Tibial artery (tissue), 4 donors: ENCODE results near the gene MAP3K8.
"Not testable (repeated sequence)": the region's sequence is repeated elsewhere in the genome, so short reads cannot be mapped to it uniquely, and the experiment has no call there.

ENCODE experiments used
- DNase-seq, 2 donors: peaks; one replicate each; pipeline ENCODE4 v3.0.0-alpha.2; 2019
- H3K27ac ChIP-seq, 2 donors: fragments of 200-600 bp; sonication (generic) in 1 of 2; 1 replicate in 1 of 2; 2 replicates in 1 of 2; pipeline ENCODE4 v1.5.1; 2018 to 2019; ENCODE audit warnings: mild to moderate bottlenecking in 1 of 2
- H3K27me3 ChIP-seq, 2 donors: fragments of 200-600 bp; sonication (generic) in 1 of 2; one replicate each; pipeline versions ENCODE4 v1.5.1 to v1.6.0; 2016 to 2019
- H3K36me3 ChIP-seq, 3 donors: fragments of 200-600 bp; sonication (generic) in 2 of 3; one replicate each; pipeline ENCODE4 v1.5.1; 2016 to 2019; ENCODE audit warnings: mild to moderate bottlenecking in 2 of 3
- H3K4me1 ChIP-seq, 4 donors: fragments of 200-600 bp; sonication (generic) in 2 of 4; 1 replicate in 3 of 4; 2 replicates in 1 of 4; pipeline ENCODE4 v1.5.1; 2016 to 2019
- H3K4me3 ChIP-seq, 2 donors: fragments of 200-600 bp; sonication (generic) in 1 of 2; 1 replicate in 1 of 2; 2 replicates in 1 of 2; pipeline ENCODE4 v1.5.1; 2018 to 2019; ENCODE audit warnings: mild to moderate bottlenecking in 2 of 2
- H3K9me3 ChIP-seq, 3 donors: fragments of 200-600 bp; sonication (generic) in 1 of 3; one replicate each; pipeline ENCODE4 v1.5.1; 2016 to 2019
- intact Hi-C: fragments of 100-400 bp; cut with DNase I; formaldehyde crosslinking; loops from one replicate; pipeline ENCODE4 v1.15.0; 2023; ENCODE audit warnings: low total_unique reads
- TF ChIP-seq, protein P1 (sequence below), 2 experiments: fragments of 200-600 bp in 1 of 2; fragments of 450-650 bp in 1 of 2; IDR thresholded peaks; one replicate each; pipeline ENCODE4 v1.5.1; 2017 to 2019; ENCODE audit warnings: antibody characterized with exemption in 2 of 2, mild to moderate bottlenecking in 1 of 2, moderate library complexity in 1 of 2

The MAP3K8 gene

DNA sequence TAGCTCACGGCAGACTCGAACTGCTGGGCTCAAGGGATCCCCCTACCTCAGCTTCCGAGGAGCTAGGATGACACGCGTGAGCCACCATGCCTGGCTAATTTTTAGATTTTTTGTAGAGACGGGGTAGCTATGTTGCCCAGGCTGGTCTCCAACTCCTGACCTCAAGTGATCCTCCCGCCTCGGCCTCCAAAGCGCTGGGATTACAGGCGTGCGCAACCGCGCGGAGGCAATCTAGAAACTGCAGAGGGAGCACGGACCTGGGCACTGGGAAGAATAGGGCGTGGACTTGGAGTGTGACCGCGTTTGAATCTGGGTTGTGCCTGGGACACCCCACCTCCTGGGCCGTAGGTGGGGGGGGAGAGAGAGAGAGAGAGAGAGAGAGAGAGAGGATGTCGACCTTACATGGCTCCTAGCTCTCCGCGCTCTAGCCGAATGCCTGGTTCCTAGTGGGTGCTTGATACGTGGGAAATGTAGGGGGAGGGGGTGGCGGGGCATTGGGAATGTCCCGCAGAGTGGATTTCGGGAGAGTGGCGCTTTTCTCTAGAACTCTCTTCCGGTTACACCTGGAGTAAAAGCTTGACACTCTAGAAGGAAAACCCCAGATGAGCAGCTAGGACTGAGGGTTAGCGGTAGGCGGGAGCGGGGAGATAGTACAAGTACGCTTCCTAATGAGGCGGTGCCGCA, 1.2 kb upstream of the MAP3K8 start:
- H3K27ac ChIP-seq: peak overlapping the region; percentile 97 to 98
- H3K4me1 ChIP-seq: peaks cover 0 to 47% (median 10%) of the 10 kb centered on the region in 4 donors
- intact Hi-C loops: no loop called here
- no peaks in the 10 kb centered on the region for H3K36me3 ChIP-seq
- peak overlapping the region; percentile 69 to 87 for H3K4me3 ChIP-seq
- TF ChIP-seq, protein P1, sequence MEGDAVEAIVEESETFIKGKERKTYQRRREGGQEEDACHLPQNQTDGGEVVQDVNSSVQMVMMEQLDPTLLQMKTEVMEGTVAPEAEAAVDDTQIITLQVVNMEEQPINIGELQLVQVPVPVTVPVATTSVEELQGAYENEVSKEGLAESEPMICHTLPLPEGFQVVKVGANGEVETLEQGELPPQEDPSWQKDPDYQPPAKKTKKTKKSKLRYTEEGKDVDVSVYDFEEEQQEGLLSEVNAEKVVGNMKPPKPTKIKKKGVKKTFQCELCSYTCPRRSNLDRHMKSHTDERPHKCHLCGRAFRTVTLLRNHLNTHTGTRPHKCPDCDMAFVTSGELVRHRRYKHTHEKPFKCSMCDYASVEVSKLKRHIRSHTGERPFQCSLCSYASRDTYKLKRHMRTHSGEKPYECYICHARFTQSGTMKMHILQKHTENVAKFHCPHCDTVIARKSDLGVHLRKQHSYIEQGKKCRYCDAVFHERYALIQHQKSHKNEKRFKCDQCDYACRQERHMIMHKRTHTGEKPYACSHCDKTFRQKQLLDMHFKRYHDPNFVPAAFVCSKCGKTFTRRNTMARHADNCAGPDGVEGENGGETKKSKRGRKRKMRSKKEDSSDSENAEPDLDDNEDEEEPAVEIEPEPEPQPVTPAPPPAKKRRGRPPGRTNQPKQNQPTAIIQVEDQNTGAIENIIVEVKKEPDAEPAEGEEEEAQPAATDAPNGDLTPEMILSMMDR (IDR thresholded peaks at IDR 0.05): no peak
- no peaks in the 10 kb centered on the region for H3K9me3 ChIP-seq
- no peaks in the 10 kb centered on the region for H3K27me3 ChIP-seq
- peak; percentile 48 to 82 for DNase-seq

DNA sequence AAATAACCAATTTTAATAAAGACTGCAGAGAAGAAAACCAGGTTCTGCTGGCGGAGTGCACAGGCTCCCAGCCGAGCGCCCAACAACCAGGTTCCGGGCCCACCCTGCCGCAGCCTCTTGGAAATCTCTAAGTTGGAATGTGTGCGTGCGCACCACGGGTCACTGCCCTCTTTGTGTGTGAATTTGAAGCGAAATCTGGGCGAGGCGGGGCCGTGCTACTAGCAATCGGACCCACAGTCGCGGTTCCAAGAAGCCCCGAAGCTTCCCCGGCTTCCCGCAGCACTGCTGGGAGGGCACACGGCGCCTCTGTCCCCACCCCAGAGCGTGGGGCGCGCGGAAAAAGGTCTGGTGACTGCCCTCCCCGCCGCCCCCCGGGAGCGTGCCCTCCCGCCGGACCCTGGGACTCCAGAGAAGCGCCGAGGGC, 666 bp upstream of the MAP3K8 start:
- H3K27ac ChIP-seq: peak overlapping the region; percentile 97 to 98
- DNase-seq: peak; percentile 88
- no peaks in the 10 kb centered on the region for H3K27me3 ChIP-seq
- H3K4me1 ChIP-seq: peaks cover 0 to 53% (median 13%) of the 10 kb centered on the region in 4 donors
- TF ChIP-seq, protein P1 (IDR thresholded peaks at IDR 0.05): no peak
- intact Hi-C loops: no loop called here
- H3K36me3 ChIP-seq: no peaks in the 10 kb centered on the region
- no peaks in the 10 kb centered on the region for H3K9me3 ChIP-seq
- peak overlapping the region; percentile 69 to 87 for H3K4me3 ChIP-seq

DNA sequence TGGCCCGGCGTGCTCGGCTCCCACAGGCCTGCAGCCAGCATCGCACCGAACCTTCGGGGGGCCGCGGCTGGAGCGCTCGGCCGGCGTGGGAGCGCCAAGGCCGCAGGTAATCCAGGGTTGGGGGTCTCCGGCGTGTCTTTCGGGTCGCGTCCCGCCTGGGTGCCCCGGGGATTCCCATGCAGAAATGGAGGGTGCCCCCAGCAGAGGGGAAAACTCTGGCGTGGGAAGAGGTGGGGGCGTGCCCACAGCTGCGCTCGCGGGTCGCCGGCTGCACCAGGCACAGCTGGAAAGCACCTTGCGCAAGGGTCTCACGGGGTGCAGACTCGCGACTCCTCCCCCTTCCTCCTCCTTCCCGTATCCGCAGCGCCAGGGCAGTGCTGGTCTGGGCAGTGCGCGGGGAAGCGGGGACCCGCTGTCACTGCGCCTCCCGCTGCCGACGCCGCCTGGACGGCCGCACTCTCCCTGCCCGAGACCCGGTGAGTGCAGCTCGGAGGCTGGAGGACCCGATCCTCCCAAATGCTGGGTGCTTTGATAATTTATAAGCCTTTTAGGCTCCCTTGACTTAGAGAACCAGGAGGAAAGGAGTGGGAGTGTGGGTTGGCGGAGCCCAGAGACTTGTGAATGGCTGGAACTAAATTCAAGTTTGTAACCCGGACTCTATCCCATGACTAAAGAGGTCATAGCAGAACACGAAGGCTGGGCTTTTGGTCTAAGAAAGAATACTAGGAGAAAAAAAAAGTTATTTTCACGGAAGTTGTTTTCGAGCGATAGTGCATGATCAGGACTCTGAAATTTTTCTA, 489 bp downstream of the MAP3K8 start:
- H3K9me3 ChIP-seq: no peaks in the 10 kb centered on the region
- peaks cover 6 to 8% (median 8%) of the 10 kb centered on the region in 3 donors for H3K36me3 ChIP-seq
- no peaks in the 10 kb centered on the region for H3K27me3 ChIP-seq
- TF ChIP-seq, protein P1 (IDR thresholded peaks at IDR 0.05): no peak
- peak overlapping the region; percentile 97 to 98 for H3K27ac ChIP-seq
- intact Hi-C loops: no loop called here
- H3K4me1 ChIP-seq: peaks cover 0 to 64% (median 22%) of the 10 kb centered on the region in 4 donors
- peak overlapping the region; percentile 69 to 87 for H3K4me3 ChIP-seq
- peak; percentile 94 to 97 for DNase-seq

DNA sequence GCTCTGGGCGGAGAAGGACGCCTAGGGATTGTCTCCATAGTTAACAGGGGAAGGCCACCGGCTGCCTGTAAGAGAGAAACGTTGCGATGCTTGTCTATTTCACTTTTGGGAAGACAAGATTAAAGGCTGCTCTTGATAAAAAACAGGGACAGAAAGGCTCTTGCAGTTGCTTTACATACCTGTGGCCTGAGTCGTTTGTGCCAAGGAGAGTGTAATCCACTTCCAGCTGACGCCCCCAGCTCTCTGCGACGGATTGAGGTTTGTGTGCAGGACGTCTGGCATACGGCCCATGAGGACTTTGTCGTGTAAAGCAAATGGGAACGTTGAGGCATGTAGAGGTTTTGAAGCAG, 1.1 kb downstream of the MAP3K8 start:
- intact Hi-C loops: no loop called here
- TF ChIP-seq, protein P1 (IDR thresholded peaks at IDR 0.05): no peak
- H3K4me1 ChIP-seq: peaks cover 0 to 70% (median 28%) of the 10 kb centered on the region in 4 donors

DNA sequence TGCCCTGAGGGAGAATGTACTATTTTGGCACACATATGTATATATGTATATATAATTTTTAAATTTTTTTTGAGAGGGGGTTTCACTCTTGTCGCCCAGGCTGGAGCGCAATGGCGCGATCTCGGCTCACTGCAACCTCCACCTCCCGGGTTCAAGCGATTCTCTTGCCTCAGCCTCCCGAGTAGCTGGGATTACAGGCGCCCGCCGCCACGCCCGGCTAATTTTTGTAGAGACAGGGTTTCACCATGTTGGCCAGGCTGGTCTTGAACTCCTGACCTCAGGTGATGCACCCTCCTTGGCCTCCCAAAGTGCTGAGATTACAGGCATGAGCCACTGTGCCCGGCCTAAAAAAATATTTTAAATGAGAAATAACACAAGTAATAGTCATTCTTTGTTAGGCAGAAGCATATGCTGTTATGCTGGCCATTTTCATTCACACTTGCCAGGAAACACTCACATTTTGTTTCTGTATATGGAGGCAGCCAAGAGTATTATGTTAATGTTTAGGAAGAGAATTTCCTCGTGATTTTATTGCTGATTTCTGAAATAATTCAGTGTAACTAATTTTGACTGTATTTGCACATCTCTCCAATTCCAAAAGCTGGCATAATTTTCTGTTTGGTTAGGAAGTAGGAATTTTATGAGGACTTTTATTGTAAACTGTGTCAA, 1.6 kb downstream of the MAP3K8 start:
- DNase-seq, H3K9me3 ChIP-seq, intact Hi-C loops, H3K27me3 ChIP-seq: not testable (repeated sequence)
- Histone ChIP-seq H3K4me1 (peaks cover 0 to 74% (median 32%) of the 10 kb centered on the region in 4 donors), H3K4me3 (peak overlapping the region; percentile 69 to 87), H3K36me3 (peaks cover 10 to 20% (median 16%) of the 10 kb centered on the region in 3 donors), H3K27ac (peak overlapping the region; percentile 97 to 98)

More for the DNA sequence above, 1.1 kb downstream of the MAP3K8 start:
- no peaks in the 10 kb centered on the region for H3K27me3 ChIP-seq
- H3K4me3 ChIP-seq: peak overlapping the region; percentile 69 to 87
- H3K9me3 ChIP-seq: no peaks in the 10 kb centered on the region
- peak in 1 of 2 donors; percentile 67 for DNase-seq
- peak overlapping the region; percentile 97 to 98 for H3K27ac ChIP-seq
- peaks cover 10 to 14% (median 14%) of the 10 kb centered on the region in 3 donors for H3K36me3 ChIP-seq
